ENCODE measurements around the gene ANO2.

DNA sequence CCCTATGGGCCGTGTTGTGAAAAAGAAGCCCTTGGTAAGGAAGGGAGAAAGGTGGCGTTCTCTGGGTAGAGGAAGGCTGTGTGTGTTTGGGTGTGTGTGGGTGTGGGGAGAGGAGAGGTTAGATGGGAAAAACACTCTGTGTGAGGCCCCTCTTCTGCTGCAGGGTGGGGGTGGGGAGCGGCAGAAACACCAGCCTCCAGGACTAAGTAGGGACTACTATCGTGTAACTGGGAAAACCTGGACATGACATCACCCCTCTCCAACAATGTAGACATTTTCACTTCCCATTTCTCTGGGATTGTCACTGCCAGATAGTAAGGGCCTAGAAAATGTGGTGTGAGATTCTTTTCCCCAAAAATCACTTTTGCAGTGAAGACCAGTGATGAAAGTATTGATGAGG is 308.2 kb downstream of the ANO2 start:
- TF ChIP-seq ZFP30 (CRISPR knock-in tag; IDR thresholded peaks at IDR 0.05), result no peak
- no peak for TF ChIP-seq ARNTL (CRISPR knock-in tag; IDR thresholded peaks at IDR 0.05; ENCODE audit: borderline replicate concordance, low read depth)
- no peak for TF ChIP-seq OSR1 (CRISPR knock-in tag; IDR thresholded peaks at IDR 0.05)
- no peak for TF ChIP-seq ZFP3 (CRISPR knock-in tag; IDR thresholded peaks at IDR 0.05)
- TF ChIP-seq CSDC2 (CRISPR knock-in tag; IDR thresholded peaks at IDR 0.05), result no peak
- TF ChIP-seq PPARA (CRISPR knock-in tag; IDR thresholded peaks at IDR 0.05; ENCODE audit: borderline replicate concordance), result no peak
- no peak for TF ChIP-seq ESRRG (CRISPR knock-in tag; IDR thresholded peaks at IDR 0.05)
- TF ChIP-seq ZC3H10 (CRISPR knock-in tag; IDR thresholded peaks at IDR 0.05), result no peak

All from SK-N-SH treated with all-trans-retinoic acid at 6 μM for 48 hours (cell line).